AG20443 (cell line): ENCODE measurements around the gene RAB38.
A peak's percentile ranks its signal among the peaks of the same experiment; 100 is the strongest.

ENCODE experiments used
- DNase-seq: peaks from one replicate; pipeline ENCODE4 v3.0.0; 2012; ENCODE audit warnings: low spot score, mixed read lengths

The RAB38 gene

GRCh38 chr11:88174709-88175568, at the start of gene RAB38:
TSS of gene RAB38 (minus strand) at chr11:88175443. CDS start at chr11:88175384, 59 bp downstream.
- DNase-seq: peak; percentile 73

GRCh38 chr11:88213406-88213805, 38.2 kb upstream of the RAB38 start:
- DNase-seq: no peak

- DNase-seq: no peak
These were observed 37.1 kb upstream of the RAB38 start for GRCh38 chr11:88212300-88212699.

GRCh38 chr11:88208745-88209144, 33.5 kb upstream of the RAB38 start:
- DNase-seq: no peak

GRCh38 chr11:88206751-88207150, 31.5 kb upstream of the RAB38 start:
- DNase-seq: peak; percentile 19

- no peak for DNase-seq
These were observed 29.1 kb upstream of the RAB38 start for GRCh38 chr11:88204353-88204752.

GRCh38 chr11:88203604-88204003, 28.4 kb upstream of the RAB38 start:
- no peak for DNase-seq

- DNase-seq: no peak
These were observed 27.3 kb upstream of the RAB38 start for GRCh38 chr11:88202498-88202897.

GRCh38 chr11:88196393-88196792, 21.1 kb upstream of the RAB38 start:
- no peak for DNase-seq

GRCh38 chr11:88195908-88196307, 20.7 kb upstream of the RAB38 start:
- DNase-seq: no peak

- no peak for DNase-seq
These were observed 19.7 kb upstream of the RAB38 start for GRCh38 chr11:88194990-88195389.

- no peak for DNase-seq
These were observed 18.0 kb upstream of the RAB38 start for GRCh38 chr11:88193278-88193677.

GRCh38 chr11:88188932-88189253, 13.7 kb upstream of the RAB38 start:
- no peak for DNase-seq

- no peak for DNase-seq
These were observed 13.1 kb upstream of the RAB38 start for GRCh38 chr11:88188251-88188931.

GRCh38 chr11:88183233-88183632, 8.0 kb upstream of the RAB38 start:
- no peak for DNase-seq

GRCh38 chr11:88181776-88182175, 6.5 kb upstream of the RAB38 start:
- DNase-seq: no peak

GRCh38 chr11:88179971-88180629, 4.9 kb upstream of the RAB38 start:
- DNase-seq: no peak

- no peak for DNase-seq
These were observed 3.9 kb upstream of the RAB38 start for GRCh38 chr11:88179141-88179540.

GRCh38 chr11:88178191-88178590, 2.9 kb upstream of the RAB38 start:
- DNase-seq: peak; percentile 32

- DNase-seq: peak; percentile 24
These were observed 379 bp upstream of the RAB38 start for GRCh38 chr11:88175569-88176075.

- no peak for DNase-seq
These were observed 1.3 kb downstream of the RAB38 start for GRCh38 chr11:88173956-88174355.

GRCh38 chr11:88171982-88172381, 3.3 kb downstream of the RAB38 start:
- DNase-seq: no peak

GRCh38 chr11:88170673-88171072, 4.6 kb downstream of the RAB38 start:
- no peak for DNase-seq
